Effector memory CD4-positive, alpha-beta T cell (primary cell): Measurements from ENCODE around the gene GP5.

Source experiments
- DNase-seq, 3 donors: peaks; one replicate each; pipeline ENCODE4 v3.0.0-alpha.2; 2020
- H3K27ac ChIP-seq: 2 replicates; pipeline ENCODE4 v1.7.0; 2013; ENCODE audit warnings: mild to moderate bottlenecking, low read length, moderate library complexity; ENCODE audit not compliant: insufficient read depth, poor library complexity, severe bottlenecking
- H3K27me3 ChIP-seq: replicated peaks from 2 replicates; pipeline ENCODE4 v1.7.0; 2013; ENCODE audit warnings: mild to moderate bottlenecking, low read length; ENCODE audit not compliant: insufficient read depth, control insufficient read depth, poor library complexity, severe bottlenecking
- H3K36me3 ChIP-seq: 2 replicates; pipeline ENCODE4 v1.7.0; 2013; ENCODE audit warnings: mild to moderate bottlenecking, low read length, moderate library complexity; ENCODE audit not compliant: control insufficient read depth, insufficient read depth
- H3K4me1 ChIP-seq: 2 replicates; pipeline ENCODE4 v1.7.0; 2013; ENCODE audit warnings: low read length, mild to moderate bottlenecking; ENCODE audit not compliant: control insufficient read depth, insufficient read depth, poor library complexity, severe bottlenecking
- H3K4me3 ChIP-seq: 2 replicates; pipeline ENCODE4 v1.7.0; 2013; ENCODE audit warnings: low read length, low read depth, mild to moderate bottlenecking; ENCODE audit not compliant: insufficient read depth, poor library complexity, severe bottlenecking
- H3K9me3 ChIP-seq: 2 replicates; pipeline ENCODE4 v1.7.0; 2013; ENCODE audit warnings: mild to moderate bottlenecking, low read length, moderate library complexity; ENCODE audit not compliant: control insufficient read depth

The GP5 gene

GRCh38 chr3:194401346-194401745 is 2.3 kb upstream of the GP5 start:
- H3K4me1 ChIP-seq = peaks cover 18% of the 10 kb centered on the region
- H3K27me3 ChIP-seq = peaks cover 2% of the 10 kb centered on the region
- no peak overlapping the region for H3K4me3 ChIP-seq
- no peaks in the 10 kb centered on the region for H3K9me3 ChIP-seq
- no peak for DNase-seq
- no peaks in the 10 kb centered on the region for H3K36me3 ChIP-seq
- H3K27ac ChIP-seq = no peak overlapping the region

- Histone ChIP-seq H3K9me3 (no peaks in the 10 kb centered on the region), H3K4me3 (no peak overlapping the region), H3K36me3 (no peaks in the 10 kb centered on the region), H3K27me3 (peaks cover 2% of the 10 kb centered on the region), H3K4me1 (peaks cover 18% of the 10 kb centered on the region), H3K27ac (no peak overlapping the region)
- DNase-seq = no peak
These were observed 877 bp upstream of the GP5 start for GRCh38 chr3:194399874-194400411.

- peak overlapping the region; percentile 64 for H3K4me3 ChIP-seq
- H3K36me3 ChIP-seq = no peaks in the 10 kb centered on the region
- DNase-seq = no peak
- H3K27ac ChIP-seq = peak overlapping the region; percentile 63
- peaks cover 18% of the 10 kb centered on the region for H3K4me1 ChIP-seq
- no peaks in the 10 kb centered on the region for H3K9me3 ChIP-seq
- H3K27me3 ChIP-seq = peaks cover 2% of the 10 kb centered on the region
These were observed 1.2 kb downstream of the GP5 start for GRCh38 chr3:194397757-194398312.

GRCh38 chr3:194396859-194397756 is 2.0 kb downstream of the GP5 start:
- H3K9me3 ChIP-seq = no peaks in the 10 kb centered on the region
- no peaks in the 10 kb centered on the region for H3K36me3 ChIP-seq
- DNase-seq = peak in 1 of 3 donors; percentile 11
- H3K27me3 ChIP-seq = peaks cover 2% of the 10 kb centered on the region
- H3K27ac ChIP-seq = peak overlapping the region; percentile 63
- H3K4me1 ChIP-seq = peaks cover 18% of the 10 kb centered on the region
- peak overlapping the region; percentile 64 for H3K4me3 ChIP-seq

GRCh38 chr3:194396539-194396858 is 2.6 kb downstream of the GP5 start:
- H3K36me3 ChIP-seq = no peaks in the 10 kb centered on the region
- H3K9me3 ChIP-seq = no peaks in the 10 kb centered on the region
- peak overlapping the region; percentile 64 for H3K4me3 ChIP-seq
- peaks cover 18% of the 10 kb centered on the region for H3K4me1 ChIP-seq
- peaks cover 2% of the 10 kb centered on the region for H3K27me3 ChIP-seq
- DNase-seq = no peak
- peak overlapping the region; percentile 63 for H3K27ac ChIP-seq

- Histone ChIP-seq H3K4me1 (peaks cover 18% of the 10 kb centered on the region), H3K4me3 (peak overlapping the region; percentile 64), H3K27ac (peak overlapping the region; percentile 63), H3K9me3 (no peaks in the 10 kb centered on the region), H3K27me3 (peaks cover 2% of the 10 kb centered on the region), H3K36me3 (no peaks in the 10 kb centered on the region)
- peak in 1 of 3 donors; percentile 23 for DNase-seq
These were observed 3.1 kb downstream of the GP5 start for GRCh38 chr3:194395778-194396538.

GRCh38 chr3:194395212-194395611 is 3.9 kb downstream of the GP5 start:
- DNase-seq = no peak
- H3K27me3 ChIP-seq = peaks cover 2% of the 10 kb centered on the region
- H3K36me3 ChIP-seq = no peaks in the 10 kb centered on the region
- no peak overlapping the region for H3K27ac ChIP-seq
- peaks cover 18% of the 10 kb centered on the region for H3K4me1 ChIP-seq
- H3K9me3 ChIP-seq = no peaks in the 10 kb centered on the region
- no peak overlapping the region for H3K4me3 ChIP-seq

- Histone ChIP-seq H3K27ac (no peak overlapping the region), H3K9me3 (no peaks in the 10 kb centered on the region), H3K4me1 (peaks cover 6% of the 10 kb centered on the region), H3K36me3 (no peaks in the 10 kb centered on the region), H3K4me3 (no peak overlapping the region), H3K27me3 (peaks cover 2% of the 10 kb centered on the region)
- DNase-seq = no peak
These were observed 6.5 kb downstream of the GP5 start for GRCh38 chr3:194392576-194392975.

GRCh38 chr3:194390835-194391234 is 8.2 kb downstream of the GP5 start:
- Histone ChIP-seq H3K27me3 (no peaks in the 10 kb centered on the region), H3K27ac (no peak overlapping the region), H3K36me3 (no peaks in the 10 kb centered on the region), H3K4me3 (no peak overlapping the region), H3K9me3 (no peaks in the 10 kb centered on the region), H3K4me1 (no peaks in the 10 kb centered on the region)
- DNase-seq = no peak
